IPS-18a (cell line): Measurements from ENCODE around the gene SULT6B1.
A peak's percentile ranks its signal among the peaks of the same experiment; 100 is the strongest.
"Not testable (repeated sequence)": the region's sequence is repeated elsewhere in the genome, so short reads cannot be mapped to it uniquely, and the experiment has no call there.

ENCODE experiments used
- H3K27ac ChIP-seq: one replicate; pipeline ENCODE4 v1.5.1; 2013; ENCODE audit warnings: low read length
- H3K27me3 ChIP-seq: one replicate; pipeline ENCODE4 v1.6.1; 2013; ENCODE audit warnings: mild to moderate bottlenecking, low read length; ENCODE audit not compliant: control insufficient read depth, insufficient read depth
- H3K36me3 ChIP-seq: one replicate; pipeline ENCODE4 v1.6.1; 2013; ENCODE audit warnings: low read depth, low read length; ENCODE audit not compliant: control insufficient read depth
- H3K4me1 ChIP-seq: one replicate; pipeline ENCODE4 v1.6.1; 2013; ENCODE audit warnings: low read depth, low read length; ENCODE audit not compliant: control insufficient read depth
- H3K4me3 ChIP-seq: one replicate; pipeline ENCODE4 v1.5.1; 2013; ENCODE audit warnings: low read length
- H3K9ac ChIP-seq: one replicate; pipeline ENCODE4 v1.6.1; 2013; ENCODE audit warnings: mild to moderate bottlenecking, low read length, moderate library complexity
- H3K9me3 ChIP-seq: one replicate; pipeline ENCODE4 v1.6.1; 2013; ENCODE audit warnings: low read depth, low read length; ENCODE audit not compliant: control insufficient read depth

The SULT6B1 gene

GRCh38 chr2:37211939-37212338 lies 23.5 kb upstream of the SULT6B1 start:
- no peak overlapping the region for H3K27ac ChIP-seq
- no peak overlapping the region for H3K4me3 ChIP-seq
- no peaks in the 10 kb centered on the region for H3K27me3 ChIP-seq
- no peaks in the 10 kb centered on the region for H3K4me1 ChIP-seq
- peaks cover 14% of the 10 kb centered on the region for H3K9me3 ChIP-seq
- H3K9ac ChIP-seq: no peak overlapping the region
- H3K36me3 ChIP-seq: peaks cover 100% of the 10 kb centered on the region

- no peak overlapping the region for H3K4me3 ChIP-seq
- H3K36me3 ChIP-seq: peaks cover 98% of the 10 kb centered on the region
- H3K4me1 ChIP-seq: peaks cover under 1% of the 10 kb centered on the region
- no peaks in the 10 kb centered on the region for H3K27me3 ChIP-seq
- no peak overlapping the region for H3K27ac ChIP-seq
- no peak overlapping the region for H3K9ac ChIP-seq
- peaks cover 14% of the 10 kb centered on the region for H3K9me3 ChIP-seq
Measured at GRCh38 chr2:37211212-37211611, 22.7 kb upstream of the SULT6B1 start.

- H3K4me3 ChIP-seq, H3K9ac ChIP-seq, H3K27me3 ChIP-seq: not testable (repeated sequence)
- Histone ChIP-seq H3K36me3 (peaks cover 79% of the 10 kb centered on the region), H3K9me3 (peaks cover 23% of the 10 kb centered on the region), H3K27ac (peak overlapping the region; percentile 82), H3K4me1 (peaks cover 19% of the 10 kb centered on the region)
Measured at GRCh38 chr2:37206760-37207159, 18.3 kb upstream of the SULT6B1 start.

- H3K9ac ChIP-seq: peak overlapping the region; percentile 71
- H3K9me3 ChIP-seq: peaks cover 23% of the 10 kb centered on the region
- peak overlapping the region; percentile 82 for H3K27ac ChIP-seq
- H3K27me3 ChIP-seq: no peaks in the 10 kb centered on the region
- H3K4me3 ChIP-seq: peak overlapping the region; percentile 45
- H3K4me1 ChIP-seq: peaks cover 19% of the 10 kb centered on the region
- peaks cover 79% of the 10 kb centered on the region for H3K36me3 ChIP-seq
Measured at GRCh38 chr2:37205689-37206341, 17.3 kb upstream of the SULT6B1 start.

- not testable (repeated sequence) for H3K27me3 ChIP-seq
- Histone ChIP-seq H3K4me3 (peak overlapping the region; percentile 45), H3K9me3 (peaks cover 23% of the 10 kb centered on the region), H3K9ac (peak overlapping the region; percentile 71), H3K27ac (peak overlapping the region; percentile 82), H3K36me3 (peaks cover 79% of the 10 kb centered on the region), H3K4me1 (peaks cover 24% of the 10 kb centered on the region)
Measured at GRCh38 chr2:37205071-37205661, 16.7 kb upstream of the SULT6B1 start.

- Histone ChIP-seq H3K4me3 (no peak overlapping the region), H3K36me3 (peaks cover 70% of the 10 kb centered on the region), H3K9me3 (peaks cover 15% of the 10 kb centered on the region), H3K27me3 (no peaks in the 10 kb centered on the region), H3K27ac (no peak overlapping the region), H3K9ac (no peak overlapping the region), H3K4me1 (peaks cover 26% of the 10 kb centered on the region)
Measured at GRCh38 chr2:37203708-37204107, 15.2 kb upstream of the SULT6B1 start.

- H3K4me3 ChIP-seq: no peak overlapping the region
- H3K9me3 ChIP-seq: peaks cover 9% of the 10 kb centered on the region
- peaks cover 50% of the 10 kb centered on the region for H3K36me3 ChIP-seq
Measured at GRCh38 chr2:37201766-37202165, 13.3 kb upstream of the SULT6B1 start.

GRCh38 chr2:37201208-37201607 lies 12.7 kb upstream of the SULT6B1 start:
- Histone ChIP-seq H3K9ac (no peak overlapping the region), H3K9me3 (peaks cover 9% of the 10 kb centered on the region), H3K4me1 (peaks cover 31% of the 10 kb centered on the region), H3K4me3 (no peak overlapping the region), H3K36me3 (peaks cover 47% of the 10 kb centered on the region), H3K27ac (no peak overlapping the region), H3K27me3 (no peaks in the 10 kb centered on the region)

More at GRCh38 chr2:37201766-37202165, 13.3 kb upstream of the SULT6B1 start:
- Histone ChIP-seq H3K4me1 (peaks cover 31% of the 10 kb centered on the region), H3K27ac (no peak overlapping the region), H3K9ac (no peak overlapping the region), H3K27me3 (no peaks in the 10 kb centered on the region)

- peak overlapping the region; percentile 81 for H3K27ac ChIP-seq
- H3K27me3 ChIP-seq: no peaks in the 10 kb centered on the region
- peak overlapping the region; percentile 31 for H3K9ac ChIP-seq
- H3K36me3 ChIP-seq: peaks cover 38% of the 10 kb centered on the region
- no peak overlapping the region for H3K4me3 ChIP-seq
- peaks cover 12% of the 10 kb centered on the region for H3K4me1 ChIP-seq
- H3K9me3 ChIP-seq: peaks cover 5% of the 10 kb centered on the region
Measured at GRCh38 chr2:37198681-37199065, 10.2 kb upstream of the SULT6B1 start.

GRCh38 chr2:37196320-37197195 lies 8.1 kb upstream of the SULT6B1 start, which contains the start of gene CEBPZOS:
CEBPZOS (plus strand) TSS chr2:37196496; CDS start chr2:37199705, 3,209 bp downstream.
- Histone ChIP-seq H3K27ac (no peak within 1 kb of the TSS), H3K4me3 (peak within 1 kb of the TSS; percentile 65), H3K9me3 (no peaks in the 10 kb centered on the region), H3K9ac (peak within 1 kb of the TSS; percentile 46), H3K27me3 (no peaks in the 10 kb centered on the region), H3K4me1 (peaks cover 24% of the 10 kb centered on the region), H3K36me3 (peaks cover 19% of the 10 kb centered on the region)

- not testable (repeated sequence) for H3K27me3 ChIP-seq, H3K9ac ChIP-seq, H3K9me3 ChIP-seq, H3K27ac ChIP-seq
- peak overlapping the region; percentile 65 for H3K4me3 ChIP-seq
- peaks cover 29% of the 10 kb centered on the region for H3K4me1 ChIP-seq
- peaks cover 12% of the 10 kb centered on the region for H3K36me3 ChIP-seq
Measured at GRCh38 chr2:37195862-37196319, 7.4 kb upstream of the SULT6B1 start.
